Chondrocyte (in vitro differentiated cells): ENCODE data around the gene HVCN1. TPM values are rescaled to one million over a fixed set of nuclear protein-coding genes. Genes with fewer than 3 reads are reported as not detected.

Experiments used
- DNase-seq: peaks from one replicate; pipeline ENCODE4 v3.0.0; 2021; ENCODE audit warnings: mixed read lengths, low spot score
- H3K27ac Mint-ChIP-seq: one replicate; pipeline ENCODE4 v1.8.0; 2021; ENCODE audit warnings: mild to moderate bottlenecking, moderate library complexity, mixed read lengths; ENCODE audit not compliant: unreplicated experiment
- H3K27me3 Mint-ChIP-seq: 2 replicates; pipeline ENCODE4 v1.8.0; 2021; ENCODE audit warnings: low read depth, mixed read lengths
- H3K36me3 Mint-ChIP-seq: 2 replicates; pipeline ENCODE4 v1.8.0; 2021; ENCODE audit warnings: low read depth, mixed read lengths
- H3K4me1 Mint-ChIP-seq: 2 replicates; pipeline ENCODE4 v1.8.0; 2021; ENCODE audit warnings: low read depth, mild to moderate bottlenecking, mixed read lengths
- H3K4me3 Mint-ChIP-seq: one replicate; pipeline ENCODE4 v1.8.0; 2021; ENCODE audit warnings: mild to moderate bottlenecking, moderate library complexity, mixed read lengths; ENCODE audit not compliant: unreplicated experiment
- H3K9me3 Mint-ChIP-seq: 2 replicates; pipeline ENCODE4 v1.8.0; 2021; ENCODE audit warnings: low read depth, mixed read lengths
- CTCF ChIP-seq: fragments of 200-600 bp; sonication (generic); IDR thresholded peaks from 2 replicates; pipeline ENCODE4 v1.5.0; 2021; ENCODE audit warnings: antibody characterized with exemption, mild to moderate bottlenecking, moderate library complexity
- total RNA-seq: library from RNA; stranded (reverse); gene quantifications from 3 replicates; pipeline ENCODE4 v1.2.1, GENCODE V29; 2021

Gene HVCN1
- total RNA-seq, 1 donor from 2014 or later, result 1.2 TPM

DNA sequence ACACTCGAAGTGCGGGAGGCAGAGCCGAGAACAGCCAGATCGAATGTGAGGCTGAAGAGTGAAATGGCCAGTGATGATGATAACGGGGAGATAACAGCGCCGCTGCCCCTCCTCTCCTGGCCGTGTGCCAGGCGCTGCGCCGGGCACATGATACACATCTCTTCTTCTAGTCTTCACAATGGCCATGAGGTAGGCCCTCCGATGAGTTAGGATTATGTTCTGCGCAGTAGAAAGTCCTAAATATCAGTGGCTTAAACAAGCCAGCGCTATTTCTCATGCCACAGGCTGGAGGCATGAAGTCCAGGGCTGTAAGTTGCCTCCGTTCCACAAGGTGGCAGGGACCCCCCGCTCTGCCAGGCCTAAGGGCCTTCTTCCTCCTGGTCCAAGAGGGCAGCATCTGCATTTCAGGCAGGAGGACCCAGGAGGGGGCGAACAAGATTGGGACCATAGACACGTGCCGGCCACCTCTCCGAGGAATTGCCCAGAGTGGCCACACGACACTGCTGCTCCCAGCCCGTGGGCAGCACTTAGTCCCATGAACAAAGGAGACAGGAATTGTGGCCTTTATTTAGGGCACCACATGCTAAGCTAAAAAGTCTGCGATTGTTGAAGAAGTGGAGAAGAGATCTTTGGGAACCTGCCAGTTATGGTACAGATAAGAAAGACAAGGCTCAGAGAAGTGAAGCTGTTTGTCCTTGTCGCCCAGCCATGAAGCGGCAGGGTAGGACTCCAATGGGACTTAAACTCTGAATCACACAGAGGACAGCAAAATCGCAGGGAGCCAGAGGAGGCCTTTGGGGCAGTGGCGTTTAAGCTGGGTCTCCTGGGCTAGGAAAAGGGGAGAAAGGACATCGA, 10.9 kb upstream of the HVCN1 start:
- no peak for DNase-seq
- Mint-ChIP-seq H3K4me1 (peaks cover 7% of the 10 kb centered on the region), H3K9me3 (no peaks in the 10 kb centered on the region), H3K4me3 (no peak overlapping the region), H3K36me3 (no peaks in the 10 kb centered on the region), H3K27me3 (no peaks in the 10 kb centered on the region), H3K27ac (no peak overlapping the region)
- TF ChIP-seq CTCF, result peak; percentile 13

DNA sequence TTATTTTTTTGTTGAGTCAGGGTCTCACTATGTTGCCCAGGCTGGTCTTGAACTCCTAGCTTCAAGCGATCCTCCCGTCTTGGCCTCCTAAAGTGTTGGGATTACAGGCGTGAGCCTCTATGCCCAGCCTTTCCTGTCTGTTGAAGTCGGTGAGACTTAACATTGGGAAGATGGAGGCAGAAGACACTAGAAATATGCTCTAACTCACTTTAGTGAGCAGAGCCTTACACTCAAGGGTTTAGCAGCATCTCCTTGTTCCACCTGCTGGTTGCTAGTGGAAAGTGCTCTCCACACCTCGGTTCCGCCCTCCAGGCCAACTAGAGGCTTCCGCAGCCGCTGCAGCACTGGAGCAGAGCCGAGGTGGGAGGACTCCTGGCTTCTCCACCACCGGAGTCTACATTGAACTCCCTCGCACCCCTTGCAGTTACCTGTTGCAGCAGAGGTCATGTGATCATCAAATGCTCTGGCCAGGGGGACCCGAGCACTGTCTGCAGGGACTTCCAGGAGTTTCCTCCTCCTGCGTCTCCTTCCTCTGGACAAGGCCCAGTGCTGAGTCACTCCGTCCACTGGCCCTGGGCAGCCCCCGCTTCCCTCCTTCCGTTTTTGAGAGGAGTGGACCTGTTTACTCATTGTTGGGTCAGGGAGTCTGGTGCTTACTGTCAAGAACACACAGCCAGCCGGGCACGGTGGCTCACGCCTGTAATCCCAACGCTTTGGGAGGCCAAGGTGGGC, 9.4 kb upstream of the HVCN1 start:
- TF ChIP-seq CTCF, result peak; percentile 78
- H3K27me3 Mint-ChIP-seq, result no peaks in the 10 kb centered on the region
- H3K9me3 Mint-ChIP-seq, result no peaks in the 10 kb centered on the region
- no peaks in the 10 kb centered on the region for H3K36me3 Mint-ChIP-seq
- H3K27ac Mint-ChIP-seq, result no peak overlapping the region
- H3K4me3 Mint-ChIP-seq, result no peak overlapping the region
- DNase-seq, result no peak
- peaks cover 7% of the 10 kb centered on the region for H3K4me1 Mint-ChIP-seq

DNA sequence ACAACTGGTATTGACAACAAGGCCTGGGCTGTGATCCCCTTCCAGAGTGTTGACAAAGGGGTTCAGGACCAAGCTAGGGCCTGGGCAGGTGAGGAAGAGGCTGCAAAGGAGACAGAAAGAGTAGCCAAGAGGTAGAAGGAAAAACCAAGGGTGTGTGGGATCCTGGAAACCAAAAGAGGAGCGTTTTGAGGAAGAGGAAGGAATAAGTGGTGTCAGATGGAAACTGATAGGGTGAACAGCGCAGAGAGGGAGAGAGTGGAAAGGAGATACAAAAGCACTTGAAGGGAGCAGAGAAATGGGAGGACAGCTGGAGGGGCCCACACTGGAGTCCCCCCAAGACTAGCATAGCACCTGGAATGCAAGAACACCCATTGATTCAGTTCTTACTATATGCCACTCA, 8.3 kb upstream of the HVCN1 start:
- TF ChIP-seq CTCF, result no peak
- no peak overlapping the region for H3K27ac Mint-ChIP-seq
- DNase-seq, result no peak
- peaks cover 7% of the 10 kb centered on the region for H3K4me1 Mint-ChIP-seq
- H3K9me3 Mint-ChIP-seq, result no peaks in the 10 kb centered on the region
- H3K4me3 Mint-ChIP-seq, result no peak overlapping the region
- H3K27me3 Mint-ChIP-seq, result no peaks in the 10 kb centered on the region
- H3K36me3 Mint-ChIP-seq, result no peaks in the 10 kb centered on the region

DNA sequence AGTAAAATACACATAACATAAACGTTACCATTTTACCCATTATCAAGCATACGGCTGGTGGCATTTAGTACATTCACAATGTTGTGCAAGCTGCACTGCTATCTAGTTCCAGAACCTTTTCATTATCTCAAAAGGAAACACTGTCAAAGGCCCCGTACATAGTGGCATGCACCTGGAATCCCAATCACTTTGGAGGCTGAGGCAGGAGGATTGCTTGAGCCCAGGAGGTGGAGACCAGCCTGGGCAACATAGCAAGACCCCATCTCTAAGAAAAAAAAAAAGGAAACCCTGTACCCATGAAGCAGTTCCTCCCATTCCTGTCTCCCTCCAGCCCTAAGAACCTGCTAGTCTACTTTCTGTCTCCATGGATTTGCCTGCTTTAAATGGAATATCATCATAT, 7.4 kb upstream of the HVCN1 start:
- Mint-ChIP-seq H3K36me3 (peaks cover 2% of the 10 kb centered on the region), H3K4me1 (peaks cover 7% of the 10 kb centered on the region), H3K27me3 (no peaks in the 10 kb centered on the region), H3K4me3 (no peak overlapping the region), H3K9me3 (no peaks in the 10 kb centered on the region), H3K27ac (no peak overlapping the region)
- no peak for DNase-seq
- TF ChIP-seq CTCF, result no peak

DNA sequence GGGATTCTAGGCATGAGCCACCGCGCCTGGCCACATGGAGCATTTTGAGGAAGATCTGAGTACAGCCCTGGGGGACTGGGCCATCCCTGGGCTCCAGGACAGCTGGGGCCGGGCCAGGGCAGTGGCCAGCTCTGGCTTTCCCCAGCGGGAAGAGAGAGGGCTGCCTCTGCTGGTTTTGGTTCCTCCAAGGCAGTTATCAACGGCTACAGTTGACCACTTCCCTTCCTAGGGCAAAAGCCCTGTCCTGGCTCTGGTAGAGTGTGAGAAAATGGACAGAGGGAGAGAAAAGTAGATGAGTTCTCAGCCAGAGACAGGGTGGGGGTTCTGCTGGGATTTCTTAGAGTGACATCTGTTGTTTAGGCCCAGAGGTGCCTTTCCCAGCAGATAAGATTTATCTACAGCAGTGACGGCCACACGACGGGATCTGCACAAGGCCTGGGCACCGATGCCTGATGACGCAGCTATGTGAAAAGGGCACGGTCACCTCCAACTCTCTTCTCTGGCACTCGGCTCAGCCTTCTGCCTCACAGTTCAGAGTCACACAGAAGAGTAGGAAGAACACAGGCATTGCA, 5.5 kb upstream of the HVCN1 start:
- Mint-ChIP-seq H3K9me3 (no peaks in the 10 kb centered on the region), H3K4me1 (peaks cover 11% of the 10 kb centered on the region), H3K36me3 (peaks cover 2% of the 10 kb centered on the region), H3K27ac (no peak overlapping the region), H3K4me3 (no peak overlapping the region), H3K27me3 (no peaks in the 10 kb centered on the region)
- DNase-seq, result no peak
- TF ChIP-seq CTCF, result no peak
